Spinal cord (tissue), 10 donors: ENCODE results near the gene F12. TPM values are rescaled to one million over a fixed set of nuclear protein-coding genes. Genes with fewer than 3 reads are reported as not detected.

Experiments
- DNase-seq, 6 donors: peaks; one replicate each; pipeline versions ENCODE4 v3.0.0 to v3.0.0-alpha.2; 2013 to 2015; ENCODE audit warnings: low spot score in 6 of 6, low read depth in 4 of 6
- H3K27ac ChIP-seq: one replicate; pipeline ENCODE4 v1.5.1; 2013; ENCODE audit warnings: low read depth, low read length, control low read depth
- H3K27me3 ChIP-seq: one replicate; pipeline ENCODE4 v1.6.1; 2013; ENCODE audit warnings: low read length; ENCODE audit not compliant: control insufficient read depth, insufficient read depth
- H3K36me3 ChIP-seq: one replicate; pipeline ENCODE4 v1.6.1; 2013; ENCODE audit warnings: low read length; ENCODE audit not compliant: control insufficient read depth, insufficient read depth
- H3K4me1 ChIP-seq: one replicate; pipeline ENCODE4 v1.6.1; 2013; ENCODE audit warnings: low read length; ENCODE audit not compliant: control insufficient read depth, insufficient read depth
- H3K4me3 ChIP-seq: one replicate; pipeline ENCODE4 v1.5.1; 2013; ENCODE audit warnings: low read depth, low read length, control low read depth
- H3K9me3 ChIP-seq: one replicate; pipeline ENCODE4 v1.6.1; 2013; ENCODE audit warnings: low read length; ENCODE audit not compliant: control insufficient read depth, insufficient read depth
- WGBS: methylation state at CpG from one replicate; pipeline ENCODE4 v1.1.5; 2013; ENCODE audit warnings: missing lambda C conversion rate; ENCODE audit not compliant: insufficient coverage; 5-methylcytosine and 5-hydroxymethylcytosine counted together
- polyA plus RNA-seq, 2 donors: library from polyadenylated mRNA; unstranded; fragments of 120-200 nt; gene quantifications; one replicate each; pipeline ENCODE4 v1.2.1, GENCODE V29; 2013; ENCODE audit not compliant: insufficient read length in 2 of 2
- total RNA-seq, 2 donors: library from RNA; depleted of rRNA in 1 of 2; stranded (reverse); fragments of 120-200 nt in 1 of 2; fragments of >200 nt in 1 of 2; gene quantifications; one replicate each; pipeline versions ENCODE4 v1.2.3 to v1.2.4, GENCODE V29; 2013 to 2014
- donor health status: healthy.

The F12 gene
- total and polyA plus RNA-seq, 4 donors, result 1.9 to 15.1 (median 8.9) TPM

DNA sequence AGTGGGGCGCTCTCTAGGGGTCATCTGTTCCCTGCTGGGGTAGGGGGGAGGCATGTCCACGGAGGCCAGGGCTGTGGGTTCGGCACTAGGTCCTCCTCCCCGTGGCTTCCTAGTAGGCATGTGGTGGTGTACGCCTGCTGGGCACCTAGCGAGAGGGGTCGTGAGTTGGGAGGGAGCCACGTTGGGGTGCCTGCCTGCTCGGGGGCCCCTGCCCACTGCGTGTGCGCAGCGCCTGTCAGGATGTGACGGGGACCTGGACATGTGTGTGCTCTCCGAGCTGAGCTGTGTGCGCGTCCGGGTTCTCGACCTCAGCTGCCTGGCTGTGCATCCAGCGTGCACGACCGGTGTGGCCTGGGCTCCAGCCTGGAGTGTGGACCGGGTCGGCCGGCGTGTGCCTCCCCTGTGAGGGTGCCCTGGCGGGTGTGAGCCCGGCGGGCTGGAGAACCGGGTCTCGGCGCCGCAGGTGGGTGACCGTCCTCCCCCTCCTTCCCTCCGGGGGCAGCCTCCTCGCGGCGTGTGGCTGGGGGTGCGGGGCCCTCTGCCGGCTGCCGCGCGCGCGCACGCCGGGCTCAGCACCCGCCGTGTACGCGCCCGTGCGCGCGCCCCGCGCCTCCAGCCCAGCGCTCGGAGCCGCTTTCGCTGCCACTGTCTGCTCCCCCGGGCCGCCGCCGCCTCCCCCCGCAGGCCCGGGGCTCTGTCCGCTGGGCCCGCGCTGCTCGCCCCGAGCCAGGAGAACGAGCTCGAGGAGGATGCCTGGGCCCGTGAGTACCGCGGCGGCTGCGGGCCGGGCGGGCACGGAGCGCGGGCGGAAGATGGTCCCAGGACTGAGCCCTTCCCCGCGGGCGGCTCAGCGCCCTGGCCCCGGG, 37.1 kb upstream of the F12 start, which contains the start of gene PRR7:
TSS of gene PRR7 (plus strand) at position 615 of the 866 bp plus-strand sequence. CDS start 8,254 bp downstream, outside the sequence.
- H3K4me1 ChIP-seq, result peaks cover 52% of the 10 kb centered on the region
- H3K36me3 ChIP-seq, result peaks cover 43% of the 10 kb centered on the region
- H3K27me3 ChIP-seq, result no peaks in the 10 kb centered on the region
- H3K9me3 ChIP-seq, result no peaks in the 10 kb centered on the region
- DNase-seq, result peak in 2 of 6 donors; percentile 92 to 94
- under 1% methylated on average over 89 of the region's 89 CpGs for WGBS
- H3K4me3 ChIP-seq, result peak within 1 kb of the TSS; percentile 56
- H3K27ac ChIP-seq, result peak within 1 kb of the TSS; percentile 73

DNA sequence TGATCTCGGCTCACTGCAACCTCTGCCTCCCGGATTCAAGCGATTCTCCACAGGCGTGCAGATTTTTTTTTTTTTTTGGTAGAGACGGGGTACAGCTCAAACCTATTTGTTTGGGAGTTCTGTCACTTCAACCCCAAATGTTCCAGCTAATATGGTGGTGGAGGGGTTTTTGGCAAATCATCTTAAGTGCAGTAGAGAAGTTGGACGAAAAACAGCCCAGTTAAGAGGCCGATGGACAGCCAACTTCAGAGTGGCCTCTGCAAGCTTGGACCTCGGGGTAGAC, 36.5 kb upstream of the F12 start:
- Histone ChIP-seq H3K36me3 (peaks cover 46% of the 10 kb centered on the region), H3K27ac (no peak overlapping the region), H3K9me3 (no peaks in the 10 kb centered on the region), H3K27me3 (no peaks in the 10 kb centered on the region), H3K4me3 (peak overlapping the region; percentile 56), H3K4me1 (peaks cover 49% of the 10 kb centered on the region)
- DNase-seq, result no peak
- WGBS, result 0% methylated on average over 3 of the region's 8 CpGs

DNA sequence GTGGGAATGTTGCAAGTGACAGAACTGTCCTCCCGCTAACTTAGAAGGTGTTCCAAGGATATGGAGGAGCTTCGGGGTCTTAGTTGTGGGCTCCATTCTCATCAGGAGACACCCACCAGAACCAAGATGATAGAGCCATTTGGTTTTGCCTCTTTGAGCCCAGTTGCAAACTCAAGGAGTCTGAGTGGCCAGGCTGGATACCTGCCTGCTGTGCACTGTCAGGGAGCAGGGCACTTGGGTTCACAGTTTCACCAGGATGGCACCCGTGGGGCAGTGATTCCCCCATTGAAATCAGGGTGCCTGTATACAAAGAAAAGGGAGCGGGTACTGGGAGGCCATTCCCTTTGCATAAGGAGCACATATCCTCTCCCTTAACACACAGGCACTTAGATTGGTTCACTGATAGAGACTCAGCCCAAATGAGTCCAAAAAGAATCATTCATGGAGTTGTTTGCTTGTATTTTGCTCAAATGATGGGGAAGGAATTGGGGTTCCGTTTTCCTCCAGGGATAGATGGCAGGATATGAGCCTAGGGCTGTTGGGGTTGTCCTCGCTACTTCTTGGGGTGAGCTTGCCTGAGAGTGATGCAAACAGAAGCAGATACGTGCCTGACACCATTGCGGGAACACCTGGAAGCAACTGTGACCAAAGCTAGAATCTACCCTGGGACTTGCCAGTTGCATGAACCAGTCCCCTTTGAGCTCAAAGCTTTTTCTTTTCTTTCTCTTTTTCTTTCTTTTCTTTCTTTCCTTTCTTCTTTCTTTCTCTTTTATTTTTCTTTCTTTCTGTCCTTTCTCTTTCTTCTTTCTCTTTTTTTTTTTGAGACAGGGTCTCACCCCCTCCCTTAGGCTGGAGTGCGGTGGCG, 35.9 kb upstream of the F12 start:
- Histone ChIP-seq H3K9me3 (no peaks in the 10 kb centered on the region), H3K27ac (no peak overlapping the region), H3K36me3 (peaks cover 46% of the 10 kb centered on the region), H3K4me1 (peaks cover 43% of the 10 kb centered on the region), H3K4me3 (no peak overlapping the region), H3K27me3 (no peaks in the 10 kb centered on the region)
- WGBS, result 60% methylated on average over 4 of the region's 10 CpGs
- no peak for DNase-seq

DNA sequence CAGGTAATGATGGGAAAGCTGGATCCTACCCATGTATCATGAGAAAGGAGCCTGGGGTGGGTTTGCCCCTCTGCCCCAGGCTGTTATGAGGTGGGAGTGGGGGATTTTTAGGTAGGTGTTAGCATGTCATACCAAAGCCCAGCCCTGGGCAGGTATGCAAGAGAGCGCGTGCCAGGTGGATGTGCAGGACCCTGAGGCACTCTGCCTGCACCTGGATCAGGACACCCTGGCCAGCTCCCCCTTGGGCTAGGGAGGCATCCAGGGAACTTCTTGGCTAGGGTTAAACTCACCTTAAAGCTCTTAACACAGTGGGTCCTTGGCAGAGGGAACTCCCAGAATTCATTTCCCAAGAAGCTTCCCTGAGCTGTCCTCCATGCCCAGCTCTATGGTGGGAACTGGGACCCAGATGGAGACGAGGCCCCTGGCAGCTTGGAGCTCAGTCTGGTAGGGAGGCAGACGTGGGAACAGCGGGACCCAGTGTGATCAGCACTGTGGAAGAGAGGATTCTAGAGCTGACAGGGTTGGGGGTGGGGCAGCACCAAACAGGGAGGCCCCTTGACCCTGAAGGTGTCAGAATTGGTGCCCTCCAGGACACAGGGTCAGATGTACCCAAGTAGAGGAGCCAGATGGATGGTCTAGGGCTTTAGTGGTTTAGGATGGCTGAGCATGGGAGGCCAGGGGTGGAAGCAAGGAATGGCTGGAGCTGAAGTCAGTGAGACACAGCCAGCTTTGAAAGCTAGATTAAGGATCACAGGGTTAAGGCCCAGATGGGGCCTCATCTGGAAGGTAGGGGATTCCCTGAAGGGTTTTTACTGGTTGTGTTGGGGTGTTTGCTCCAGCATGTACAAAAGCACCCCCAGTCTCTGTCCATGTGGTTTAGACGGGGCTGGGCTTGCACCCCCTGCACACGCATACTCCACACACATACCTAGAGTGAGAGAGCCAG, 35.0 kb upstream of the F12 start:
- Histone ChIP-seq H3K4me3 (no peak overlapping the region), H3K9me3 (no peaks in the 10 kb centered on the region), H3K27me3 (no peaks in the 10 kb centered on the region), H3K4me1 (peaks cover 34% of the 10 kb centered on the region), H3K36me3 (peaks cover 41% of the 10 kb centered on the region), H3K27ac (no peak overlapping the region)
- no peak for DNase-seq
- WGBS, result 82% methylated on average over 5 of the region's 7 CpGs

DNA sequence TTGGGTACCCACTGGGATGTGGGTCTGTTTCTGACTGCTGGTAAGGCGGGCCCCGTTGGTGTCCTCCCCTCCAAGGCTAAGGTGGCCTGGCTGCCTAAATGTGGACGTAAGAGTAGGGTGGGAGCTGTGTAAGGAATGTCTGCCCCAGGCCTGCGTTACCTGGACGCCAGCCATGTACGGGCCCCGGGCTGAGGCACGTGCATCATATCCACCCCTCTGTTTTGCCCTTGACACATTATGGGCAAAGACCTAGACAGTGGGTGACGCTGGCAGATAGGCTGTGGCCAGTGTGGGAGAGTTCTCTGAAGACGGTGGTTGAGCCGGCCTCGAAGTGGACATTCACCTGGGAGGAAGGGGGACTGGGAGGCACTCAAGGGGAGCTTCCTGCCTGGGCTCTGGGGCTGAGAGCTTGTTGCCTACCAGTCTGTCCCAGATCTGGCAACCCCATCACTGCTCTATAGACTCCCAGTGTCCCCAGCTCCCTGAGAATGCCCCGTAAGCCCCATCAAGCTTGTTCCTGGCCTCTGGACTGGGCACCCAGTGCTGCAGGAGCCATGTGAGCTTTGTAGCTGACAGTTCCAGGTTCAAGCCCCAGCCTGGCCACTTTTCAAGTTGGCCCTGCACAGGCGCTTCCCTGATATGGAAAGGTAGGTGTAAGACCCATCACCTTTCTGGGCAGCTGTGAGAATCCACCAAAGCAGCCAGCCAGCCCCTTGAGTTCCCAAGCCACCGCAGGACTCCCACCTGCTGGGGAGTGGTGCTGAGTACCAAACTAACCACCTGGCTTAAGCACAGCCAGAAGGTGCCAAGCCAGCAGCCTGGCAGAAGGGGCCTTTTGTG, 34.0 kb upstream of the F12 start:
- Histone ChIP-seq H3K36me3 (peaks cover 42% of the 10 kb centered on the region), H3K27me3 (no peaks in the 10 kb centered on the region), H3K4me3 (no peak overlapping the region), H3K4me1 (peaks cover 24% of the 10 kb centered on the region), H3K27ac (no peak overlapping the region), H3K9me3 (no peaks in the 10 kb centered on the region)
- WGBS, result 89% methylated on average over 12 of the region's 15 CpGs
- DNase-seq, result no peak

DNA sequence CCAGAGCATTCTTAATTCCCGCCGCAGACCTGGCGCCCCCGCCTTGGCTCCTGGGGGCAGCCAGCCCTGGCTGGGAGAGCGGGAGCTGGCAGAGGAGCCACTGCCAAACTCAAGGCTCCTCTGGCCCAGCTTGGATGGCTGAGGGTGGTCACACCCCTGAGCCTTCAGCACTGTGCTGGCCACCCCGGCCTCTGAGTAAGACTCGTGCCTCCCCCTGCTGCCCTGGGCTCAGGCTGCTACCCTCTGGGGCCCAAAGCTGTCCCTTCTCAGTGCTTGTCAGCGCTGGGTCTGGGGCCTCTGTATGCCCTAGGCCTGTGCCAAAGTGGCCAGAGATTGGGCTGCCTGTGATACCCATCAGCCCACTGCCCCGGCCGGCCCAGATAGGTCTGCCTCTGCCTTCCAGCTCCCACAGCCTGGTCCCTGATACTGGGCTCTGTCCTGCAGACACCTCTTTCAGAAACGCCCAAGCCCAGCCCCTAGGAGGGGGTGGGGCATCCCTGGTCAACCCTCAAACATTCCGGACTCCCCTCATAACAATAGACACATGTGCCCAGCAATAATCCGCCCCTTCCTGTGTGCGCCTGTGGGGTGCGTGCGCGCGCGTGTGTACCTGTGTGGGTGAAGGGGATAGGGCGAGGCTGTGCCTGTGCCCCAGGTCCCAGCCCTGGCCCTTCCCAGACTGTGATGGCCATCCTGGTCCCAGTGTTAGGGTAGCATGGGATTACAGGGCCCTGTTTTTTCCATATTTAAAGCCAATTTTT, 32.9 kb upstream of the F12 start:
- no peak for DNase-seq
- Histone ChIP-seq H3K27me3 (no peaks in the 10 kb centered on the region), H3K36me3 (peaks cover 54% of the 10 kb centered on the region), H3K27ac (no peak overlapping the region), H3K9me3 (no peaks in the 10 kb centered on the region), H3K4me1 (peaks cover 13% of the 10 kb centered on the region), H3K4me3 (no peak overlapping the region)
- 90% methylated on average over 11 of the region's 20 CpGs for WGBS

DNA sequence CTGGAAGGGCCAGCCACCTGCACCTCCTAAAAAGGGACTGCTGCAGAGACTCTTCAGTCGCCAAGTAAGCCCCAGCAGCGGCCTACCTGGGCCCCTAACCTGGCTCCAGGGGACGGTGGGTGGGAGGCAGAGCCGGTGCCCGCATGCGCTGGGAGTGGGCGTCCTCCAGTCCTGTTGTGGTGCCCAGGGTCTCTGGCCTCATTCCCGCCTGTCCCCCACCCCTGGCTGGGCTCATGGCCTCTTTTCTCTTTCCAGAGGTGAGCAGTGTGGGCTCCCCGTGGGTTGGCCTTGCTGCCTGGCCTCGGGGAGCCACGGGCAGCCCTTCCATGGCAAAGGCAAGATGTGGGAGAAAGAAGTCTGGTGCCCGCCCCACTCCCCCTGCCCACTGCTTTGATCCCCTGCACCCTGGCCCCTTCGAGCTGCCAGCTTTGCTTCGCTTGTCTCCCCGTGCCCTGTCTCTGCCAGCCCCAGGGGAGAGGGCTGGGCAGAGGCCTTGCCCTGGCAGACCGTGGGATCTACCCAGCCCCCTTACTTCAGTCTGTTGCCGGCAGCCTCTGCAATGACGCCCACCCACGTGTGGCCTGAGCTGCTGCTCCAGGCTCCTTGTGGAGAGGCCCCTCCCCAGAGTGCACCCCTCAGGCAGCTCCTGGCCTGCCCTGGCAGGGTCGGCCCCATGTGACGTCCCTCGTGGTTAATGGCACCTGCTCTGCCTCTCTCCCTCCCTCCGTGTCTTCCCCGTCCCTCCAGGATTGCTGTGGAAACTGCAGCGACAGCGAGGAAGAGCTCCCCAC, 31.8 kb upstream of the F12 start:
- Histone ChIP-seq H3K9me3 (no peaks in the 10 kb centered on the region), H3K27me3 (no peaks in the 10 kb centered on the region), H3K27ac (no peak overlapping the region), H3K4me3 (no peak overlapping the region), H3K36me3 (peaks cover 63% of the 10 kb centered on the region), H3K4me1 (peaks cover 9% of the 10 kb centered on the region)
- 85% methylated on average over 23 of the region's 26 CpGs for WGBS
- DNase-seq, result no peak
